ENCODE data around the gene RNU2-1.
"Not testable (repeated sequence)": the region's sequence is repeated elsewhere in the genome, so short reads cannot be mapped to it uniquely, and the experiment has no call there.

Gene RNU2-1

DNA sequence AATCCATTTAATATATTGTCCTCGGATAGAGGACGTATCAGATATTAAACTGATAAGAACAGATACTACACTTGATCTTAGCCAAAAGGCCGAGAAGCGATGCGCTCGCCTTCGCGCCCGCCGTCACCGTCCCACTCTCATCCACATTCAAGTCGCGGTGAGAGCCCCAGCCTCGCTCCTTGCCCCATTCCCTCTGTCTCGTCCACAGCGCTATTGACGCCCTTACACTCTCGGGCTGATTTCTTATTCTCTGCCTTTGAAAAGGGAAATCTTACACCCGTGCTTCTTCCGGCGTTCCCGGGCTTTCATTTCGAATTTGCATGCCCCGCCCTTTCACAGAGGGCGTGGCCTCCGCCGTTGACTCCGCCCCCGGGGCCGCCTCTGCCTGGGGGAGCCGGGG, at the start of gene RNU2-1:
Gene RNU2-1 (minus strand): TSS at position 101 of the 400 bp plus-strand sequence.
- not testable (repeated sequence) for DNase-seq

GRCh38 chr17:43272914-43273313, 39.1 kb upstream of the RNU2-1 start:
- DNase-seq = not testable (repeated sequence)

DNA sequence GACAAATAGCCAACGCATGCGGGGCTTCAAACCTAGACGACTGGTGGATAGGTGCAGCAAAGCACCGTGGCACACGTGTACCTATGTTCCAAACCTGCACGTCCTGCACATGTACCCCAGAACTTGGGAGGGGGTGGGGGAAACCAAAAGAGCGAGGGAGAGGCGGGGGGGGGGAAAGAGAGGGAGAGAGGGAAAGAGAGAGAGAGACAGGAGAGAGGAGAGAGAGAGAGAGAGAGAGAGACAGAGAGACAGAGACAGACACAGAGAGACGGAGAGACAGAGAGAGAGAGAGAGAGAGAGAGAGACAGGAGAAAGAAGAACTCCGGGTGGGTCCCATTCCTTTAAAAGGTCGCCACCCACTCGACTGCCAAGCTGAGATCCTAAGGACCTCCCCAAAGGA, 38.7 kb upstream of the RNU2-1 start:
- DNase-seq = not testable (repeated sequence)

GRCh38 chr17:43270552-43271504, 37.1 kb upstream of the RNU2-1 start:
- not testable (repeated sequence) for DNase-seq

DNA sequence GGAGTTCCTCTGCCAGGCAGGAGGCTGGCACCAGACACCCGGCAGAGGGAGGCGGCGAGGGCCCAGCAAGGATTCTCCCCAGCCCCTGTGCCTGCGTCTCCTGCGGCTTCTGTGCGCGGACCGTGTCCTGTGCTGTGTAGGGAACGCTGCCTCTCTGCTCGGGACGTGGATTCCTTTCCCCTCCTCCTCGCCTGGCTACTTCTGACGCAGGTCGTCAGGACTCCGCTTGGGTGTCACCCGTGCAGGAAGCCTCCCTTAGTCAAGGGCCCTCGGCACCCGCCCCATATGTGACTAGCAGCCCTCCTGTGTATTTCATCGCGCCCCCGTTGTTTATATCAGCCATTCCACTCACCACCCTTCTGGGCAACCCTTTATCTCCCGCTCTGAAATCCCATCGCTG, 12.7 kb upstream of the RNU2-1 start:
- DNase-seq = not testable (repeated sequence)

DNA sequence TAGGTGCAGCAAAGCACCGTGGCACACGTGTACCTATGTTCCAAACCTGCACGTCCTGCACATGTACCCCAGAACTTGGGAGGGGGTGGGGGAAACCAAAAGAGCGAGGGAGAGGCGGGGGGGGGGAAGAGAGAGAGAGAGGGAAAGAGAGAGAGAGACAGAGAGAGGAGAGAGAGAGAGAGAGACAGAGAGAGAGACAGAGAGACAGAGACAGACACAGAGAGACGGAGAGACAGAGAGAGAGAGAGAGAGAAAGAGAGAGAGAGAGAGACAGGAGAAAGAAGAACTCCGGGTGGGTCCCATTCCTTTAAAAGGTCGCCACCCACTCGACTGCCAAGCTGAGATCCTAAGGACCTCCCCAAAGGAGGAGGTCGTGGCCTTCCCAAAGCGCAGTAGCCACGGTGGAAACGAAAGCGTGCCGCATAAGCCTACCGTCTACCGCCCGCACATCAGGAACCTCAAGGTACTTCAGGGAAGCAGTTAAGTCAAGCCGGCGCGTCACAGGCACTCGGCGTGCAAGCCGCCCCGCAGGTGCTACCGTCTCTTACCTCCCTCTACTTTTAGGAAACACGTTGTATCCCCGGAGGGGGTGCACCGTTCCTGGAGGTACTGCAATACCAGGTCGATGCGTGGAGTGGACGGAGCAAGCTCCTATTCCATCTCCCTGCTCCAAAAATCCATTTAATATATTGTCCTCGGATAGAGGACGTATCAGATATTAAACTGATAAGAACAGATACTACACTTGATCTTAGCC, 7.0 kb upstream of the RNU2-1 start:
- DNase-seq = not testable (repeated sequence)

DNA sequence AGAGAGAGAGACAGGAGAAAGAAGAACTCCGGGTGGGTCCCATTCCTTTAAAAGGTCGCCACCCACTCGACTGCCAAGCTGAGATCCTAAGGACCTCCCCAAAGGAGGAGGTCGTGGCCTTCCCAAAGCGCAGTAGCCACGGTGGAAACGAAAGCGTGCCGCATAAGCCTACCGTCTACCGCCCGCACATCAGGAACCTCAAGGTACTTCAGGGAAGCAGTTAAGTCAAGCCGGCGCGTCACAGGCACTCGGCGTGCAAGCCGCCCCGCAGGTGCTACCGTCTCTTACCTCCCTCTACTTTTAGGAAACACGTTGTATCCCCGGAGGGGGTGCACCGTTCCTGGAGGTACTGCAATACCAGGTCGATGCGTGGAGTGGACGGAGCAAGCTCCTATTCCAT, 5.8 kb upstream of the RNU2-1 start:
- not testable (repeated sequence) for DNase-seq

DNA sequence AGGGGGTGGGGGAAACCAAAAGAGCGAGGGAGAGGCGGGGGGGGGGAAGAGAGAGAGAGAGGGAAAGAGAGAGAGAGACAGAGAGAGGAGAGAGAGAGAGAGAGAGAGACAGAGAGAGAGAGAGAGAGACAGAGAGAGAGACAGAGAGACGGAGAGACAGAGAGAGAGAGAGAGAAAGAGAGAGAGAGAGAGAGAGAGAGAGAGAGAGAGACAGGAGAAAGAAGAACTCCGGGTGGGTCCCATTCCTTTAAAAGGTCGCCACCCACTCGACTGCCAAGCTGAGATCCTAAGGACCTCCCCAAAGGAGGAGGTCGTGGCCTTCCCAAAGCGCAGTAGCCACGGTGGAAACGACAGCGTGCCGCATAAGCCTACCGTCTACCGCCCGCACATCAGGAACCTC, 514 bp downstream of the RNU2-1 start:
- not testable (repeated sequence) for DNase-seq

DNA sequence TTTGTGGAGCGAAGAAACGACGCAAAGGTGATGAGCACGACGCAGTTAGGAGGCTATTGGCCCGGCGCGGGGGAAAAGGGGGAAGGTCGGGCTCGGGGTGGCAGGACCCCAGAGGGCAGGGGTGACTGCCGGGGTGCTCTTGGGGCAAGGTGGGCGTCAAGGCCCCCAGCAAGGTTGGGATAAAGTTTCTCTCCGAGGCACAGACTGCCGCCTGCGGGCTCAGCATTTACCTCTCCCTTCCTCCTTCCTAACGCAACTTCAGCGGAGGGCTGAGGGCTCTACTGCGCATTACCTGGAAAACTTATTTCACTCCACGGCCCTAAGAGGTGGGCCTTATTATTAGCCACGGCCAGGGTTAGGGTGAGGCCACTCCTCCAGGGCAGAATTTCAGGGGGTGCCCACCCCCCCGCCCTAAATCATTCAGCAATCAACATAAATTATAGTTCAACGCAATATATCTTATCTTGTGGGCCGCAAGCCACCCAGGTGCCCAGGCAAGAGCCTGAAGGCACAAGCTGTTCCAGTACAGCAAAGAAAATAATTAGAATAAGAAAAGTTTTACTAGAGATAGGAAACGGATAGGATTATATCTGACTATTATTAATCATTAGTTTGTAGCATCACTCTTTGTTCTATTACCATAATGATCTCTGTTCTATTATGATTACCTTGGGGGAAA, 1.6 kb downstream of the RNU2-1 start:
- not testable (repeated sequence) for DNase-seq

GRCh38 chr17:43231205-43232020, 2.4 kb downstream of the RNU2-1 start:
- not testable (repeated sequence) for DNase-seq

- DNase-seq = not testable (repeated sequence)
Measured at GRCh38 chr17:43228020-43228782, 5.6 kb downstream of the RNU2-1 start, which contains the start of gene CCDC200. Gene CCDC200, minus strand, starts transcription at chr17:43228623. Its CDS starts 69 bp downstream, at chr17:43228554.

- no peak for DNase-seq
Measured at GRCh38 chr17:43226393-43226792, 7.4 kb downstream of the RNU2-1 start.

- DNase-seq = no peak
Measured at GRCh38 chr17:43224146-43224705, 9.6 kb downstream of the RNU2-1 start.

- no peak for DNase-seq
Measured at GRCh38 chr17:43220511-43221125, 13.2 kb downstream of the RNU2-1 start.

DNA sequence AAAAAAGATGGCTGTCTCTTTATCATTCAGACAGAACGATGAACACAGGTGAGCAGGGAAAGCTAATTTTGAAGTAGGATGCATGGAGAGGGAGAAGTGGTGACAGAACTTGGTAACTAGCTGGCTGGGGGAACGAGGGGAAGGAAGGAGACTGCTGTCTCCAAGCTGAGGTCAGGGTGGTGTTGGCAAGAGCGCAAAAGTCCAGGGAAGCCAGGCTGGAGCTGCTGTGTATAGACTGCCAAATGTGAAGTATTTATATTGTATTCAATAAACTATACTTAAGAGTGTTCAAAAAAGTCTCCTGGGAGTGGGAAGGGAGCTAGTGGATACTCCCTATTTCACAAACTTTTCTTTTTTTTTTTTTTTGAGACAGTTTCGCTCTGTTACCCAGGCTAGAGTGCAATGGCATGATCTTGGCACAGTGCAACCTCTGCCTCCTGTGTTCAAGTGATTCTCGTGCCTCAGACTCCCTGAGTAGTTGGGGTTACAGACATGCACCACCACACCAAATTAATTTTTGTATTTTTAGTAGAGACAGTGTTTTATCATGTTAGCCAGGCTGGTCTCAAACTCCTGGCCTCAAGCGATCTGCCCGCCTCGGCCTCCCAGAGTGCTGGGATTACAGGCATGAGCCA, 13.9 kb downstream of the RNU2-1 start:
- DNase-seq = no peak

GRCh38 chr17:43219001-43219400, 14.8 kb downstream of the RNU2-1 start:
- no peak for DNase-seq

DNA sequence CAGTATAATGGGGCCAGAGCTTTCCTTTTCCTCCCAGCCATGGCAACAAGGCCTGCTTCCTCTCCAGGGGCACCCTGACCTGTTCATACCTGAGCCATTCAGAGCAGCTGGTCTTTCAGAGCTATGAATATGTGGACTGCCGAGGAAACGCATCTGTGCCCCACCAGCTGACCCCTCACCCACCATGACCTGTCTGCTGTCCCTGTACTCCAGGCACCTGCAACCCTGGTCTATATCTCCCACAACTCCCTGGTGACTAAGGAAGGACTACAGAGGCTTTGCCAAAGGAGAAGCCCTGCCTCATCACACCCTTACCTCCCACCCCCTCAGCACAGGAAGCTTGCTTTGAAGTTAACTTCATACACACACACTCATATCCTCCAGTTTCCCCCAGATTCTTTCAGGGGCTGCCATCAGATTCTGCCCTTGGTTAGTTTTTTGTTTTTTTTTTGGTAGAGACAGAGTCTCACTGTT, 16.1 kb downstream of the RNU2-1 start:
- DNase-seq = no peak

DNA sequence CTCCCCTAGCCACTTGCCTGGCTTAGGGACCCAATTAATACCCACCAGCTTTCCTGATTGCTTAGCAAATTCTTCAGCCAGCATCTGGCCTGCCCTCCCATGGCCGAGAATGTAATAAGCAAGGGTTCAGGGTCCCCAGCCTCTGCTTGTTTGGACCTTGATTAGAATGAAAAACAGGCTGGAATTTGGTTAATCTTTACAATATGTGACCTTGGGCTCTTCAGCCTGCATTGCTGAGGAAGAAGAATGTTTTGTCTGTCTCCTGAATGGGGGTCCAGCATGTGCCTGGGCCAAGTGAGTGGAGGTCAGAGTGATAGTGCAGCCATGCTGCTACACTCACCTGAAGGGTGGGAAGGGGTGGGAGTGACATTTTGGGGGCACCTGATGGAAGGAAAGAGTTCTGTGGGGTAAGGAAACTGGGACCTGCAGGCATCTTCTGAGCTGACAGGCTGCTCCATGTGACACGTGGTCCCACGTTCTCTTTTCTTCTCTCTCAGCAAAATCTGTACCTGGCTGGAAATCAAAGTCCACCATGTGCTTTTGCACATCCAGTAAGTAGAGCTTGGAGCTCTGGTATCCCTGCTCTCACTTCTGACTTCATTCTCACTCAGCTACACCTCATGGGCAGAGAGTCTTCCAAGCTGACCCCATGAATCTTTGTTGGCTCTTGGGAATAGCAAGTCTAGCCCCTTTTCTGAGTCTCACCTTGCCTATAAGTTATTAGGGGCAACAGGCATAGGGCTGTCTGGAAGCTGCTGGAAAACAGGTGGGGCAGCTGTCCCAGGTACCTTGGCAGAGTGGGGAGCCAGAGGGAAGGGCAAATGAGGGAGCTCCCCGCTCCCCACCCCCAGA, 16.8 kb downstream of the RNU2-1 start:
- no peak for DNase-seq

GRCh38 chr17:43216369-43216761, 17.4 kb downstream of the RNU2-1 start:
- DNase-seq = no peak

Measured in CD4-positive, alpha-beta T cell treated with Interleukin-15 for 1 hour (primary cell).